ENCODE results near the gene HSF2.

- TF ChIP-seq POLR2A (IDR thresholded peaks at IDR 0.05) (no peak), CTCF (IDR thresholded peaks at IDR 0.05) (no peak)
These were observed 29.9 kb downstream of the HSF2 start for GRCh38 chr6:122429323-122429722.
